Esophagus squamous epithelium (tissue), 5 donors: ENCODE results near the gene RNF186. TPM values are rescaled to one million over a fixed set of nuclear protein-coding genes. Genes with fewer than 3 reads are reported as not detected.

Experiments
- DNase-seq: peaks from one replicate; lab custom pipeline; 2025; lab: John Stamatoyannopoulos, UW
- H3K27ac ChIP-seq, 4 donors: fragments of 200-600 bp; sonication (generic); one replicate each; pipeline ENCODE4 v1.5.1; 2016 to 2019; ENCODE audit warnings: mild to moderate bottlenecking in 1 of 4
- H3K27me3 ChIP-seq, 4 donors: fragments of 200-600 bp; sonication (generic); 1 replicate in 3 of 4; 2 replicates in 1 of 4; pipeline versions ENCODE4 v1.5.1 to v1.6.0; 2017 to 2021; ENCODE audit warnings: antibody characterized with exemption in 1 of 4
- H3K36me3 ChIP-seq, 3 donors: fragments of 200-600 bp; sonication (generic); one replicate each; pipeline ENCODE4 v1.5.1; 2016 to 2019
- H3K4me1 ChIP-seq, 3 donors: fragments of 200-600 bp; sonication (generic); one replicate each; pipeline ENCODE4 v1.5.1; 2017 to 2019
- H3K4me3 ChIP-seq, 4 donors: fragments of 200-600 bp; sonication (generic); 1 replicate in 3 of 4; 2 replicates in 1 of 4; pipeline ENCODE4 v1.5.1; 2016 to 2019; ENCODE audit warnings: mild to moderate bottlenecking in 2 of 4, moderate library complexity in 1 of 4
- H3K9me3 ChIP-seq, 3 donors: fragments of 200-600 bp; sonication (generic); one replicate each; pipeline ENCODE4 v1.5.1; 2016 to 2019
- POLR2A ChIP-seq, 4 donors: fragments of 450-650 bp; IDR thresholded peaks; one replicate each; pipeline ENCODE4 v1.6.1; 2017; ENCODE audit warnings: antibody characterized with exemption in 4 of 4, mild to moderate bottlenecking in 4 of 4, moderate library complexity in 3 of 4
- WGBS, 2 donors: methylation state at CpG; one replicate each; pipeline ENCODE4 v1.1.5; 2018; 5-methylcytosine and 5-hydroxymethylcytosine counted together
- intact Hi-C: fragments of 100-400 bp; cut with DNase I; formaldehyde crosslinking; loops from one replicate; pipeline ENCODE4 v1.15.0; 2022
- total RNA-seq, 4 donors: library from RNA; depleted of rRNA; stranded (reverse); fragments of >200 nt; gene quantifications; one replicate each; pipeline ENCODE4 v1.1.0, GENCODE V29; 2016
- TF ChIP-seq, protein P1 (sequence below), 6 experiments: fragments of 450-650 bp in 4 of 6; fragments of 200-600 bp in 2 of 6; sonication (generic) in 2 of 6; IDR thresholded peaks; one replicate each; pipeline ENCODE4 v1.5.1; 2016 to 2019; ENCODE audit warnings: antibody characterized with exemption in 6 of 6, mild to moderate bottlenecking in 4 of 6, moderate library complexity in 4 of 6
- donor health status: DM: yes; HTN: yes; CAD: no.

The RNF186 gene
- total RNA-seq, 4 donors from 2014 or later = not detected

DNA sequence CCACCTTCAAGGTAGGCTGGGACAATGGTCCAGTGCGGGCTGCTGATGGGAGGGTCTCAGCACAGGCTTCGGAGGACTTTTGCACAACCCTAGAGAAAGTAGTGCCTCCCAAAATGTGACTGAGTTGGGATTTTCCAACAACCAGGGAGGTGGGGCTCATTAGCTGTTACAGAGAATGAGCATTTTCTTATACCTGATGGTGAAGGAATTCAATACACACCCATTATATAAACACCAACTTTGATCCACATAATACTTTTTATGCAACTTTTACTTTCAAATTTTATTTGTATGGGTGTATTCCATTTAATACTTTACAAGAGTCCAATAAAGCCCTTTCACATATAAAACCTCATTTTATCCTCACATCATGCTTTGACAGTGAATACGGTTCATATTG is 31.3 kb upstream of the RNF186 start:
- Histone ChIP-seq H3K27ac (no peak overlapping the region), H3K9me3 (no peaks in the 10 kb centered on the region)

DNA sequence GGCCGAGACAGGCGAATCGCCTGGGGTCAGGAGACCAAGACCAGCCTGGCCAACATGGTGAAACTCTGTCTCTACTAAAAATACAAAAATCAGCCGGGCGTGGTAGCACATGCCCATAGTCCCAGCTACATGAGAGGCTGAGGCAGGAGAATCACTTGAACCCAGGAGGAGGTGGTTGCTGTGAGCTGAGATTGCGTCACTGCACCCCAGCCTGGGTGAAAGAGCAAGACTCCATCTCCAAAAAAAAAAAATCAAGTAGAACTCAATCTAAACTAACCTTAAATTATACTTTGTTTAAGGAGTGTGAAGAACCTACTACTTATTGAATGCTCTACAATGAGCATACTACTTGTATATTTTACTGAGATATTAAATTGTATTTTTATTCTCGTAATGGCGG is 30.5 kb upstream of the RNF186 start:
- H3K27me3 ChIP-seq = peaks cover 0 to 28% (median 0%) of the 10 kb centered on the region in 4 donors
- 76 to 89% methylated on average over 8 of the region's 8 CpGs for WGBS, 2 donors
- intact Hi-C loops = no loop called here
- no peak overlapping the region for H3K27ac ChIP-seq
- H3K36me3 ChIP-seq = no peaks in the 10 kb centered on the region
- no peak overlapping the region for H3K4me3 ChIP-seq
- H3K9me3 ChIP-seq = no peaks in the 10 kb centered on the region
- TF ChIP-seq, protein P1, sequence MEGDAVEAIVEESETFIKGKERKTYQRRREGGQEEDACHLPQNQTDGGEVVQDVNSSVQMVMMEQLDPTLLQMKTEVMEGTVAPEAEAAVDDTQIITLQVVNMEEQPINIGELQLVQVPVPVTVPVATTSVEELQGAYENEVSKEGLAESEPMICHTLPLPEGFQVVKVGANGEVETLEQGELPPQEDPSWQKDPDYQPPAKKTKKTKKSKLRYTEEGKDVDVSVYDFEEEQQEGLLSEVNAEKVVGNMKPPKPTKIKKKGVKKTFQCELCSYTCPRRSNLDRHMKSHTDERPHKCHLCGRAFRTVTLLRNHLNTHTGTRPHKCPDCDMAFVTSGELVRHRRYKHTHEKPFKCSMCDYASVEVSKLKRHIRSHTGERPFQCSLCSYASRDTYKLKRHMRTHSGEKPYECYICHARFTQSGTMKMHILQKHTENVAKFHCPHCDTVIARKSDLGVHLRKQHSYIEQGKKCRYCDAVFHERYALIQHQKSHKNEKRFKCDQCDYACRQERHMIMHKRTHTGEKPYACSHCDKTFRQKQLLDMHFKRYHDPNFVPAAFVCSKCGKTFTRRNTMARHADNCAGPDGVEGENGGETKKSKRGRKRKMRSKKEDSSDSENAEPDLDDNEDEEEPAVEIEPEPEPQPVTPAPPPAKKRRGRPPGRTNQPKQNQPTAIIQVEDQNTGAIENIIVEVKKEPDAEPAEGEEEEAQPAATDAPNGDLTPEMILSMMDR (IDR thresholded peaks at IDR 0.05) = no peak
- no peak for TF ChIP-seq POLR2A (IDR thresholded peaks at IDR 0.05)
- peaks cover 0 to 5% (median 0%) of the 10 kb centered on the region in 3 donors for H3K4me1 ChIP-seq
- no peak for DNase-seq

More for the DNA sequence above, 31.3 kb upstream of the RNF186 start:
- DNase-seq = no peak
- 74 to 79% methylated on average over 3 of the region's 3 CpGs for WGBS, 2 donors
- TF ChIP-seq, protein P1 (IDR thresholded peaks at IDR 0.05) = no peak
- TF ChIP-seq POLR2A (IDR thresholded peaks at IDR 0.05) = no peak
- intact Hi-C loops = no loop called here
- no peak overlapping the region for H3K4me3 ChIP-seq
- H3K27me3 ChIP-seq = peaks cover 0 to 28% (median 0%) of the 10 kb centered on the region in 4 donors
- H3K36me3 ChIP-seq = no peaks in the 10 kb centered on the region
- H3K4me1 ChIP-seq = peaks cover 0 to 5% (median 0%) of the 10 kb centered on the region in 3 donors

DNA sequence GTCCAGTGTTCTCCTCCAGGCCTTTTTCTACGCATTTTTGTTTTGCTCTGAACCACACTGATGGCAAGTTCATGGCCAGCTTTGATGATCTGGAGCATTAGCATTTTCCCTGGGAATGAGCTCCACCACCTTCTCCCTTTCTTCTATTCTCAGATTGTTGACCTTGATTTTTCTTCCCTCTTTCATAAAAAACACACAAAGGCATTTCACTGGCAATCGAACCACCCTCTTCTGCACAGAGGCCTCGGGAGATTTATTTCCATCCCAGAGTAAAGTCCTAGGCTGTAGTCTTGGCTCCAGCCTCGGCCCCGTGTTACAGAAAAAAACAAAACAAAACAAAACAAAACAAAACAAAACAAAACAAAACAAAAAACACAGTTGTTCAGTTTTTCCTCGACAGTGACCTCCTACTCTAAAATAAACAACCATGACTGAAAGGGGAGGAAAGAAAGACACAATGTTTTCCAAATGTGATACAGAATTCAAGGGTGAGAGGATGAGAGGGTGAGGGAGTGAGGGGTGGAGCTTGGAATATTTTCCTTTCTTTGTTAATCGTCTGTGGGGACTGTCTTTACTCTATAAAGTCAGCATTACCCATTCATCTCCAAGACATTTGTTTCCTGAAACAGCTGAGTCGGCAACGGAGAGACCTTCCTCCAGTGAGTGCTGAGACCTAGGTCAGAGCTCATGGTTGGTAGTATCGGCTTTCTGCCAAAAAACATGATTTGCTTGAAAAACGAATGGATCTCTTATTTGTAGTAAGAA is 29.8 kb upstream of the RNF186 start:
- peaks cover 0 to 28% (median 0%) of the 10 kb centered on the region in 4 donors for H3K27me3 ChIP-seq
- H3K9me3 ChIP-seq = no peaks in the 10 kb centered on the region
- DNase-seq = no peak
- H3K27ac ChIP-seq = no peak overlapping the region
- H3K4me3 ChIP-seq = no peak overlapping the region
- intact Hi-C loops = no loop called here
- H3K4me1 ChIP-seq = peaks cover 0 to 5% (median 0%) of the 10 kb centered on the region in 3 donors
- 32 to 36% methylated on average over 11 of the region's 11 CpGs for WGBS, 2 donors
- H3K36me3 ChIP-seq = no peaks in the 10 kb centered on the region
- TF ChIP-seq POLR2A (IDR thresholded peaks at IDR 0.05) = no peak
- TF ChIP-seq, protein P1 (IDR thresholded peaks at IDR 0.05) = no peak

DNA sequence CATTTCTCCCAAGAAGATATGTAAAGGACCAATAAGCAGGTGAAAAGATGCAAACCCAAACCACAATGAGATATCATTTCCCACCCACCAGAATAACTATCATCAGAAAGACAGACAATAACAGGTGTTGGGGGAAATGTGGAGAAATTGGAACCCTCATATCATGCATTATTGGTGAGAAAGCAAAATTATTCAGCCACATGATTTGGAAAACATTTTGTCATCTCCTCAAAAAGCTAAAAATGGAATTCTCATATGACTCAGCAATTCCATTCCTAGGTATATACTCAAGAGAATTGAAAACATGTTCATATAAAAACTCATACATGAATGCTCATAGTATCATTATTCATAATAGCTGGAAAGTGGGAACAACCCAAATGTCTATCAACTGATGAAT is 25.1 kb upstream of the RNF186 start:
- H3K36me3 ChIP-seq = no peaks in the 10 kb centered on the region
- no peaks in the 10 kb centered on the region for H3K9me3 ChIP-seq
- peaks cover 0 to 16% (median 0%) of the 10 kb centered on the region in 4 donors for H3K27me3 ChIP-seq
- no peak overlapping the region for H3K4me3 ChIP-seq
- intact Hi-C loops = no loop called here
- H3K27ac ChIP-seq = no peak overlapping the region
- TF ChIP-seq, protein P1 (IDR thresholded peaks at IDR 0.05) = no peak
- TF ChIP-seq POLR2A (IDR thresholded peaks at IDR 0.05) = no peak
- DNase-seq = no peak
- peaks cover 0 to 2% (median 0%) of the 10 kb centered on the region in 3 donors for H3K4me1 ChIP-seq

DNA sequence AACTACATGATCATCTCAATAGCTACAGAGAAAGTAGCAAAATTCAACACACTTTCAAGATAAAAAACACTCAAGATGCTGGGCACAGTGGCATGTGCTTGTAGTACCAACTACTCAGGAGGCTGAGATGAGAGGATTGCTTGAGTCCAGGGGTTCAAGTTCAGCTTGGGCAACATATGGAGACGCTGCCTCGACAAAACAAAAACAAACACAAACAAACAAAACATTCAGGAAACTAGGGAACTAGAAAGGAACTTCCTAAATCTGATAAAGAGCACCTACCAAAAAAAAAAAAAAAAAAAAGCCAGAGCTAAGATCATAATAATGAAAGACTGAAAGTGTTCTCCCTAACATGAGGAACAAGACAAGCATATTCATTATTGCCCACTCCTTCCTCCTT is 22.8 kb upstream of the RNF186 start:
- no peak overlapping the region for H3K27ac ChIP-seq
- no peaks in the 10 kb centered on the region for H3K9me3 ChIP-seq
- H3K27me3 ChIP-seq = peaks cover 0 to 12% (median 0%) of the 10 kb centered on the region in 4 donors
- H3K4me3 ChIP-seq = no peak overlapping the region
- 46 to 58% methylated on average over 2 of the region's 2 CpGs for WGBS, 2 donors
- no peaks in the 10 kb centered on the region for H3K4me1 ChIP-seq
- intact Hi-C loops = no loop called here
- no peak for DNase-seq
- H3K36me3 ChIP-seq = no peaks in the 10 kb centered on the region
- TF ChIP-seq, protein P1 (IDR thresholded peaks at IDR 0.05) = no peak
- no peak for TF ChIP-seq POLR2A (IDR thresholded peaks at IDR 0.05)
